ENCODE measurements around the gene BLOC1S3.

Gene BLOC1S3

GRCh38 chr19:45202637-45203036, 24.1 kb downstream of the BLOC1S3 start:
- TF ChIP-seq CTCF (conservative IDR thresholded peaks at IDR 0.05; ENCODE audit: low read depth, low read length), result no peak
- H3K4me3 ChIP-seq (ENCODE audit: low read length), result no peak overlapping the region
- DNase-seq (ENCODE audit: low read depth), result no peak

GRCh38 chr19:45205810-45206209, 27.2 kb downstream of the BLOC1S3 start:
- no peak for TF ChIP-seq CTCF (conservative IDR thresholded peaks at IDR 0.05; ENCODE audit: low read depth, low read length)
- H3K4me3 ChIP-seq (ENCODE audit: low read length), result no peak overlapping the region
- DNase-seq (ENCODE audit: low read depth), result no peak

- TF ChIP-seq CTCF (conservative IDR thresholded peaks at IDR 0.05; ENCODE audit: low read depth, low read length), result no peak
- DNase-seq (ENCODE audit: low read depth), result no peak
- H3K4me3 ChIP-seq (ENCODE audit: low read length), result no peak overlapping the region
Observed at GRCh38 chr19:45206328-45206727, 27.7 kb downstream of the BLOC1S3 start.

GRCh38 chr19:45211751-45212381, 33.3 kb downstream of the BLOC1S3 start:
- H3K4me3 ChIP-seq (ENCODE audit: low read length), result no peak overlapping the region
- DNase-seq (ENCODE audit: low read depth), result no peak
- no peak for TF ChIP-seq CTCF (conservative IDR thresholded peaks at IDR 0.05; ENCODE audit: low read depth, low read length)

- no peak for TF ChIP-seq CTCF (conservative IDR thresholded peaks at IDR 0.05; ENCODE audit: low read depth, low read length)
- no peak overlapping the region for H3K4me3 ChIP-seq (ENCODE audit: low read length)
- DNase-seq (ENCODE audit: low read depth), result no peak
Observed at GRCh38 chr19:45213031-45213430, 34.4 kb downstream of the BLOC1S3 start.

- no peak for TF ChIP-seq CTCF (conservative IDR thresholded peaks at IDR 0.05; ENCODE audit: low read depth, low read length)
- no peak for DNase-seq (ENCODE audit: low read depth)
Observed at GRCh38 chr19:45215391-45216191, 37.0 kb downstream of the BLOC1S3 start.

GRCh38 chr19:45216667-45217066, 38.1 kb downstream of the BLOC1S3 start:
- no peak for TF ChIP-seq CTCF (conservative IDR thresholded peaks at IDR 0.05; ENCODE audit: low read depth, low read length)
- DNase-seq (ENCODE audit: low read depth), result no peak

More at GRCh38 chr19:45215391-45216191, 37.0 kb downstream of the BLOC1S3 start:
- H3K4me3 ChIP-seq (ENCODE audit: low read length), result no peak overlapping the region

More at GRCh38 chr19:45216667-45217066, 38.1 kb downstream of the BLOC1S3 start:
- H3K4me3 ChIP-seq (ENCODE audit: low read length), result no peak overlapping the region
